22Rv1 (cell line): ENCODE results near the gene CARMIL1.

Experiments
- ZFX ChIP-seq: fragments of 450-650 bp; IDR thresholded peaks from 2 replicates; pipeline ENCODE4 v1.6.1; 2017; ENCODE audit warnings: antibody characterized with exemption, borderline replicate concordance
- TF ChIP-seq, protein P1 (sequence below): fragments of 450-650 bp; IDR thresholded peaks from 2 replicates; pipeline ENCODE4 v1.5.1; 2017; ENCODE audit warnings: mild to moderate bottlenecking

DNA sequence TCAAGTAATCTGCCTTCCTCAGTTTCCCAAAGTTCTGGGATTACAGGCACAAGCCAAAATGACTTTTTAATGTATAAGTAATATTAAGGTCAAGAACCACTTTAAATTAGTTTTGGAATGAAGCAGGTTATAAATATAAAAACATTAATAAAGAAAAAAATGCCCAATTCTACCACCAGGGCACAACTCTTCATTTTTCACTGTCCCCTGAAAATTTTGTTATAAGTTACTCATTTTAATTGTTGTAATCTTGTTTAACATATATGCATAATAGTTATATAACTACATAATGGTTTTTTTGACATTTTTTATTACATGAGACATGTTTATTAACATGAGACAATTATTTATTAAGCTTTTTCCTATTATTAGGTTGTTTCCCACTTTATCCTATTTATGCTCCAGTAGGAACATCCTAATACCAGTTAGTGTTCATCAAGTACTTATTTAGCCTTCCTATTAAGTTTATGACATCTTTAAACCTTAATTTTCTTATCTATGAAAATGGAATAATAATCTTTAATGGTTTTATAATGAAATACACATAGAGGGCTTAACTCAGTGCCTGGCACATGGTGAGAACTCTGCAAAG, 190.7 kb downstream of the CARMIL1 start:
- TF ChIP-seq, protein P1, sequence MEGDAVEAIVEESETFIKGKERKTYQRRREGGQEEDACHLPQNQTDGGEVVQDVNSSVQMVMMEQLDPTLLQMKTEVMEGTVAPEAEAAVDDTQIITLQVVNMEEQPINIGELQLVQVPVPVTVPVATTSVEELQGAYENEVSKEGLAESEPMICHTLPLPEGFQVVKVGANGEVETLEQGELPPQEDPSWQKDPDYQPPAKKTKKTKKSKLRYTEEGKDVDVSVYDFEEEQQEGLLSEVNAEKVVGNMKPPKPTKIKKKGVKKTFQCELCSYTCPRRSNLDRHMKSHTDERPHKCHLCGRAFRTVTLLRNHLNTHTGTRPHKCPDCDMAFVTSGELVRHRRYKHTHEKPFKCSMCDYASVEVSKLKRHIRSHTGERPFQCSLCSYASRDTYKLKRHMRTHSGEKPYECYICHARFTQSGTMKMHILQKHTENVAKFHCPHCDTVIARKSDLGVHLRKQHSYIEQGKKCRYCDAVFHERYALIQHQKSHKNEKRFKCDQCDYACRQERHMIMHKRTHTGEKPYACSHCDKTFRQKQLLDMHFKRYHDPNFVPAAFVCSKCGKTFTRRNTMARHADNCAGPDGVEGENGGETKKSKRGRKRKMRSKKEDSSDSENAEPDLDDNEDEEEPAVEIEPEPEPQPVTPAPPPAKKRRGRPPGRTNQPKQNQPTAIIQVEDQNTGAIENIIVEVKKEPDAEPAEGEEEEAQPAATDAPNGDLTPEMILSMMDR, result no peak
- TF ChIP-seq ZFX, result no peak
